ENCODE data around the gene COBLL1. TPM values are rescaled to one million over a fixed set of nuclear protein-coding genes. Genes with fewer than 3 reads are reported as not detected.

Gene COBLL1
- total RNA-seq, 1 experiment from 2014 or later, result 47.0 TPM

- intact Hi-C loops (cut with micrococcal nuclease), result no loop called here
- H3K27me3 Mint-ChIP-seq (ENCODE audit: insufficient read depth, unreplicated experiment), result no peaks in the 10 kb centered on the region
- ChIA-PET CTCF (interaction anchor here (0.6 to 1.3 kb wide), 2 partner anchors 14 to 19 kb away, joined by 3 read pairs; partner anchors contain the start of gene COBLL1), POLR2A (interaction anchor here (0.7 kb wide), 1 partner anchor 84 kb away, joined by 3 read pairs; no protein-coding TSS in a partner anchor)
- no peak overlapping the region for H3K4me3 Mint-ChIP-seq (ENCODE audit: unreplicated experiment)
- no peak for TF ChIP-seq CTCF (IDR thresholded peaks at IDR 0.05; ENCODE audit: unreplicated experiment)
- BruUV-seq (replicated peaks), result no TSS peak
- no peaks in the 10 kb centered on the region for H3K9me3 Mint-ChIP-seq (ENCODE audit: unreplicated experiment)
- H3K4me1 Mint-ChIP-seq (ENCODE audit: insufficient read depth, unreplicated experiment), result peaks cover 8% of the 10 kb centered on the region
- no peaks in the 10 kb centered on the region for H3K36me3 Mint-ChIP-seq (ENCODE audit: insufficient read depth, unreplicated experiment)
- H3K27ac Mint-ChIP-seq (ENCODE audit: low read depth, unreplicated experiment), result no peak overlapping the region
- DNase-seq (ENCODE audit: unreplicated experiment), result no peak
These were observed 18.5 kb downstream of the COBLL1 start for GRCh38 chr2:164823126-164823525.

- no peak for TF ChIP-seq CTCF (IDR thresholded peaks at IDR 0.05; ENCODE audit: unreplicated experiment)
- ChIA-PET CTCF (interaction anchor here (0.6 to 1.0 kb wide), 2 partner anchors 85 to 92 kb away, joined by 3 read pairs; no protein-coding TSS in a partner anchor), POLR2A (interaction anchor here (0.9 to 1.6 kb wide), 2 partner anchors 12 to 20 kb away, joined by 3 to 6 read pairs; partner anchors contain the start of gene COBLL1)
- intact Hi-C loops (cut with micrococcal nuclease), result no loop called here
- no peaks in the 10 kb centered on the region for H3K27me3 Mint-ChIP-seq (ENCODE audit: insufficient read depth, unreplicated experiment)
- H3K4me1 Mint-ChIP-seq (ENCODE audit: insufficient read depth, unreplicated experiment), result peaks cover under 1% of the 10 kb centered on the region
- no peak overlapping the region for H3K4me3 Mint-ChIP-seq (ENCODE audit: unreplicated experiment)
- H3K36me3 Mint-ChIP-seq (ENCODE audit: insufficient read depth, unreplicated experiment), result no peaks in the 10 kb centered on the region
- H3K27ac Mint-ChIP-seq (ENCODE audit: low read depth, unreplicated experiment), result peak overlapping the region; percentile 51
- BruUV-seq (replicated peaks), result no TSS peak
- H3K9me3 Mint-ChIP-seq (ENCODE audit: unreplicated experiment), result no peaks in the 10 kb centered on the region
- DNase-seq (ENCODE audit: unreplicated experiment), result no peak
These were observed 20.3 kb downstream of the COBLL1 start for GRCh38 chr2:164821338-164821737.

- Mint-ChIP-seq H3K4me3 (ENCODE audit: unreplicated experiment) (no peak overlapping the region), H3K36me3 (ENCODE audit: insufficient read depth, unreplicated experiment) (no peaks in the 10 kb centered on the region), H3K4me1 (ENCODE audit: insufficient read depth, unreplicated experiment) (no peaks in the 10 kb centered on the region), H3K27ac (ENCODE audit: low read depth, unreplicated experiment) (no peak overlapping the region), H3K27me3 (ENCODE audit: insufficient read depth, unreplicated experiment) (no peaks in the 10 kb centered on the region), H3K9me3 (ENCODE audit: unreplicated experiment) (no peaks in the 10 kb centered on the region)
- intact Hi-C loops (cut with micrococcal nuclease), result no loop called here
- no TSS peak for BruUV-seq (replicated peaks)
- DNase-seq (ENCODE audit: unreplicated experiment), result no peak
- CTCF ChIA-PET, result interaction anchor here (0.6 kb wide), 1 partner anchor 103 kb away, joined by 3 read pairs; no protein-coding TSS in a partner anchor
- POLR2A ChIA-PET, result interaction anchor here (0.6 to 1.3 kb wide), 4 partner anchors 20 to 478 kb away, joined by 3 to 6 read pairs (median 4); no protein-coding TSS in a partner anchor
- no peak for TF ChIP-seq CTCF (IDR thresholded peaks at IDR 0.05; ENCODE audit: unreplicated experiment)
These were observed 23.2 kb downstream of the COBLL1 start for GRCh38 chr2:164818149-164819136.

GRCh38 chr2:164816900-164817299 is 24.7 kb downstream of the COBLL1 start:
- BruUV-seq (replicated peaks), result no TSS peak
- no peak overlapping the region for H3K27ac Mint-ChIP-seq (ENCODE audit: low read depth, unreplicated experiment)
- ChIA-PET POLR2A (interaction anchor here (0.8 kb wide), 1 partner anchor 102 kb away, joined by 3 read pairs; no protein-coding TSS in a partner anchor), CTCF (no interaction called here)
- H3K9me3 Mint-ChIP-seq (ENCODE audit: unreplicated experiment), result no peaks in the 10 kb centered on the region
- no peak overlapping the region for H3K4me3 Mint-ChIP-seq (ENCODE audit: unreplicated experiment)
- no peak for DNase-seq (ENCODE audit: unreplicated experiment)
- intact Hi-C loops (cut with micrococcal nuclease), result no loop called here
- H3K4me1 Mint-ChIP-seq (ENCODE audit: insufficient read depth, unreplicated experiment), result no peaks in the 10 kb centered on the region
- no peaks in the 10 kb centered on the region for H3K36me3 Mint-ChIP-seq (ENCODE audit: insufficient read depth, unreplicated experiment)
- no peaks in the 10 kb centered on the region for H3K27me3 Mint-ChIP-seq (ENCODE audit: insufficient read depth, unreplicated experiment)
- no peak for TF ChIP-seq CTCF (IDR thresholded peaks at IDR 0.05; ENCODE audit: unreplicated experiment)

All from MCF 10A (cell line).